Endothelial cell of umbilical vein (primary cell): ENCODE measurements around the gene CD27. TPM values are rescaled to one million over a fixed set of nuclear protein-coding genes. Genes with fewer than 3 reads are reported as not detected.

ENCODE experiments used
- BruUV-seq: library from RNA; stranded (reverse); fragments of 400-500 nt; replicated peaks from 2 replicates; lab custom pipeline; 2021; lab: Mats Ljungman, UMichigan
- CTCF ChIA-PET: fragments of 300-600, 350-600 bp; sonication (Branson Sonifier 250); formaldehyde crosslinking; loops from one replicate; lab custom pipeline; 2021; ENCODE audit warnings: antibody characterized with exemption, inconsistent platforms; lab: Charles Lee
- POLR2A ChIA-PET: fragments of 300-600, 350-600 bp; sonication (Branson Sonifier 250); formaldehyde crosslinking; loops from one replicate; lab custom pipeline; 2021; ENCODE audit warnings: antibody characterized with exemption, inconsistent platforms; lab: Charles Lee
- DNase-seq: peaks from one replicate; pipeline ENCODE4 v3.0.0-alpha.2; 2011; ENCODE audit warnings: low read depth, low spot score
- FAIRE-seq: peaks from 2 replicates; lab custom pipeline; 2011; peaks lifted over from hg19 to GRCh38; lab: Jason Lieb, UNC
- H2AFZ ChIP-seq: 2 replicates; pipeline ENCODE4 v1.6.0; 2012; ENCODE audit warnings: low read depth, low read length, control low read depth, inconsistent platforms
- H3K27ac ChIP-seq: 2 replicates; pipeline ENCODE4 v1.5.1; 2011; ENCODE audit warnings: low read depth, mild to moderate bottlenecking, control low read depth, low read length, moderate library complexity; ENCODE audit not compliant: insufficient read depth
- H3K27me3 ChIP-seq, 2 experiments: 2 replicates each; pipeline versions ENCODE4 v1.6.0 to v1.6.1; 2011; ENCODE audit warnings: low read length in 2 of 2, mixed read lengths in 1 of 2; ENCODE audit not compliant: control insufficient read depth in 2 of 2, insufficient read depth in 2 of 2
- H3K36me3 ChIP-seq, 2 experiments: 2 replicates in 1 of 2; 3 replicates in 1 of 2; pipeline ENCODE4 v1.5.1; 2011; ENCODE audit warnings: low read length in 2 of 2, mild to moderate bottlenecking in 1 of 2, moderate library complexity in 1 of 2; ENCODE audit not compliant: control insufficient read depth in 2 of 2, insufficient read depth in 2 of 2; ENCODE audit errors: extremely low read depth in 1 of 2
- H3K4me1 ChIP-seq: 3 replicates; pipeline ENCODE4 v1.5.1; 2011; ENCODE audit warnings: mild to moderate bottlenecking, low read length; ENCODE audit not compliant: control insufficient read depth, insufficient read depth; ENCODE audit errors: extremely low read depth
- H3K4me2 ChIP-seq: 2 replicates; pipeline ENCODE4 v1.6.1; 2011; ENCODE audit warnings: low read length, control low read depth, mixed read lengths; ENCODE audit not compliant: insufficient read depth
- H3K4me3 ChIP-seq, 3 experiments: fragments of 200-600 bp in 1 of 3; sonication (generic), shearing (Covaris generic) in 1 of 3; replicated peaks in 1 of 3; 2 replicates each; pipeline ENCODE4 v1.5.1; 2011 to 2016; ENCODE audit warnings: control low read depth in 3 of 3, low read length in 3 of 3, mild to moderate bottlenecking in 2 of 3, inconsistent platforms in 1 of 3, low read depth in 1 of 3, moderate library complexity in 1 of 3; ENCODE audit not compliant: insufficient read depth in 1 of 3
- H3K79me2 ChIP-seq: 2 replicates; pipeline ENCODE4 v1.6.0; 2012; ENCODE audit warnings: low read length, inconsistent platforms; ENCODE audit not compliant: control insufficient read depth, insufficient read depth
- H3K9ac ChIP-seq: replicated peaks from 2 replicates; pipeline ENCODE3; 2011; ENCODE audit warnings: low read length, control low read depth; ENCODE audit not compliant: insufficient read depth; ENCODE audit errors: extremely low read depth
- H3K9me1 ChIP-seq: replicated peaks from 3 replicates; pipeline ENCODE4 v1.6.0; 2011; ENCODE audit warnings: mild to moderate bottlenecking, low read length; ENCODE audit not compliant: control insufficient read depth, insufficient read depth; ENCODE audit errors: extremely low read depth
- H3K9me3 ChIP-seq: replicated peaks from 2 replicates; pipeline ENCODE4 v1.5.1; 2012; ENCODE audit warnings: low read length, inconsistent platforms; ENCODE audit not compliant: control insufficient read depth, insufficient read depth
- H4K20me1 ChIP-seq: replicated peaks from 2 replicates; pipeline ENCODE3; 2011; ENCODE audit warnings: mild to moderate bottlenecking, low read length; ENCODE audit not compliant: control insufficient read depth, insufficient read depth; ENCODE audit errors: extremely low read depth
- CTCF ChIP-seq, 2 donors: IDR thresholded peaks; 1 replicate in 1 of 2; 2 replicates in 1 of 2; pipeline ENCODE4 v1.5.1; 2011; ENCODE audit warnings: low read length in 2 of 2, mild to moderate bottlenecking in 2 of 2, moderate library complexity in 2 of 2, control low read depth in 1 of 2, inconsistent platforms in 1 of 2, low read depth in 1 of 2; ENCODE audit not compliant: insufficient read depth in 1 of 2; ENCODE audit errors: extremely low read depth in 1 of 2
- EZH2 ChIP-seq: IDR thresholded peaks from 2 replicates; pipeline ENCODE4 v1.6.1; 2012; ENCODE audit warnings: borderline replicate concordance, low read depth, mild to moderate bottlenecking, moderate library complexity, low read length, inconsistent platforms; ENCODE audit not compliant: severe bottlenecking
- FOS ChIP-seq: IDR thresholded peaks from 2 replicates; pipeline ENCODE4 v1.6.1; 2011; ENCODE audit warnings: mild to moderate bottlenecking, low read length, moderate library complexity, borderline replicate concordance; ENCODE audit not compliant: insufficient read depth
- GATA2 ChIP-seq: IDR thresholded peaks from 2 replicates; pipeline ENCODE4 v1.7.0; 2011; ENCODE audit warnings: low read depth, mild to moderate bottlenecking, moderate library complexity, mixed read lengths, low read length; ENCODE audit not compliant: insufficient read length, insufficient read depth
- JUN ChIP-seq: IDR thresholded peaks from 2 replicates; pipeline ENCODE4 v1.6.1; 2011; ENCODE audit warnings: borderline replicate concordance, low read depth; ENCODE audit not compliant: insufficient read length, insufficient read depth
- MAX ChIP-seq: IDR thresholded peaks from 2 replicates; pipeline ENCODE4 v1.6.1; 2011; ENCODE audit not compliant: insufficient read depth, insufficient read length
- MYC ChIP-seq: IDR thresholded peaks from one replicate; pipeline ENCODE4 v1.6.1; 2011; ENCODE audit warnings: mild to moderate bottlenecking, low read depth, low read length
- POLR2A ChIP-seq: IDR thresholded peaks from 2 replicates; pipeline ENCODE4 v1.6.1; 2012; ENCODE audit warnings: low read depth, mild to moderate bottlenecking, control low read depth, low read length
- POLR2AphosphoS5 ChIP-seq: IDR thresholded peaks from 2 replicates; pipeline ENCODE4 v1.6.1; 2012; ENCODE audit warnings: low read depth, mild to moderate bottlenecking, control low read depth, low read length, moderate library complexity; ENCODE audit not compliant: insufficient read depth
- dilution Hi-C: fragments of 300-500 bp; cut with MboI; formaldehyde crosslinking; loops from one replicate; pipeline ENCODE4 v1.15.0; 2019; ENCODE audit warnings: low sequenced_read_pairs; ENCODE audit not compliant: extremely low pct_ligation_motif_present
- intact Hi-C: fragments of 100-400 bp; cut with micrococcal nuclease; formaldehyde crosslinking; loops from one replicate; pipeline ENCODE4 v1.10.0; 2022
- polyA plus RNA-seq, 4 experiments: library from polyadenylated mRNA; depleted of rRNA in 3 of 4; stranded (reverse) in 3 of 4; unstranded in 1 of 4; fragments of >200 nt; gene quantifications; 2 replicates each; pipeline versions ENCODE4 v1.2.1 to v1.2.3, GENCODE V29; 2011 to 2012; ENCODE audit warnings: missing spikeins in 1 of 4
- total RNA-seq: library from RNA; stranded (reverse); gene quantifications from 2 replicates; pipeline ENCODE4 v1.2.3, GENCODE V29; 2021

The CD27 gene
- total and polyA plus RNA-seq, 2 donors (not counting 3 experiments of a cell fraction or from before 2014, with no cell fraction given) = not detected

- Histone ChIP-seq H3K4me1 (peaks cover 2% of the 10 kb centered on the region), H3K4me3 (no peak overlapping the region), H3K4me2 (no peak overlapping the region), H3K79me2 (no peaks in the 10 kb centered on the region), H4K20me1 (no peaks in the 10 kb centered on the region), H2AFZ (no peak overlapping the region), H3K27me3 (no peaks in the 10 kb centered on the region), H3K36me3 (peaks cover 1 to 2% of the 10 kb centered on the region in 2 experiments), H3K9me3 (no peaks in the 10 kb centered on the region), H3K9ac (no peak overlapping the region), H3K27ac (no peak overlapping the region), H3K9me1 (no peaks in the 10 kb centered on the region)
- FAIRE-seq (no peak), DNase-seq (no peak)
- ChIA-PET POLR2A (no interaction called here), CTCF (no interaction called here)
- intact Hi-C loops (no loop called here), dilution Hi-C loops (no loop called here)
- BruUV-seq = no TSS peak
- no peak for TF ChIP-seq MYC
- TF ChIP-seq MAX = no peak
- TF ChIP-seq JUN = no peak
- TF ChIP-seq GATA2 = no peak
- no peak for TF ChIP-seq POLR2A
- TF ChIP-seq EZH2 = no peak
- TF ChIP-seq CTCF (IDR thresholded peaks at IDR 0.05; ENCODE audit: extremely low read depth in 1 of 2, insufficient read depth in 1 of 2, low read depth in 1 of 2, low read length in 2 of 2) = no peak
- no peak for TF ChIP-seq FOS
- TF ChIP-seq POLR2AphosphoS5 = no peak
Observed at GRCh38 chr12:6396031-6396430, 48.7 kb upstream of the CD27 start.
